Brain microvascular endothelial cell (primary cell): Measurements from ENCODE around the gene TMEM204.

Experiments used
- DNase-seq: peaks from one replicate; pipeline ENCODE4 v3.0.0-alpha.2; 2020
- H3K27ac ChIP-seq: fragments of 250-450 bp; sonication (Bioruptor Pico); 2 replicates; pipeline ENCODE4 v1.5.1; 2020; ENCODE audit warnings: mild to moderate bottlenecking, moderate library complexity
- H3K27me3 ChIP-seq: fragments of 250-450 bp; sonication (Bioruptor Pico); replicated peaks from 2 replicates; pipeline ENCODE4 v1.5.1; 2020; ENCODE audit warnings: mild to moderate bottlenecking
- H3K36me3 ChIP-seq: fragments of 250-450 bp; sonication (Bioruptor Pico); replicated peaks from 2 replicates; pipeline ENCODE4 v1.5.1; 2020; ENCODE audit warnings: mild to moderate bottlenecking
- H3K4me3 ChIP-seq: 2 replicates; pipeline ENCODE4 v1.5.1; 2011; ENCODE audit warnings: low read depth, mild to moderate bottlenecking, control low read depth, low read length, moderate library complexity
- CTCF ChIP-seq: IDR thresholded peaks from 2 replicates; pipeline ENCODE4 v1.5.1; 2011; ENCODE audit warnings: low read depth, mild to moderate bottlenecking, moderate library complexity, low read length, control low read depth, inconsistent platforms; ENCODE audit errors: missing control alignments
- in situ Hi-C: cut with HindIII; loops from 2 replicates; pipeline ENCODE4 v1.10.0; 2017; ENCODE audit warnings: low sequenced_read_pairs, low pct_ligation_motif_present

Gene TMEM204

DNA sequence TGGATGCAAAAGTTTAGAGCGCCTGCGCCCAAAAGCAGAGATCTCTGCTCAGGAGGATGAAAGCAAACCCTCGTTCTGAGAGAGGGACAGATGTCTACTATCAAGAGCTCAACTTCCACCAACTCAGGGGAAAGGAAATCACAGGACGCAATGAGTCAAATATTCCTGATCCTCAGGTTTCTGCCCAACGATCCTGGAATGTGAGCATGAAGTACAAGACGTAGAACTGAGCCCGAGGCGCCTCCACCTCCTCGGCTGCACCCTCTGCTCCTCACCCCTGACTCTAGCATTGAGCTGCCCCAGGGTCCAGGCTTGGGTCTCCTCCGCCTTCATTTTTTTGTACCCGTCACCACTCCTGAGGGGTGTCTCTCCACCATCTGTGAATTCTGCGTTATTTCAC, 63.0 kb downstream of the TMEM204 start:
- in situ Hi-C loops: no loop called here
- Histone ChIP-seq H3K27me3 (no peaks in the 10 kb centered on the region), H3K36me3 (no peaks in the 10 kb centered on the region), H3K27ac (no peak overlapping the region), H3K4me3 (no peak overlapping the region)
- DNase-seq: no peak
- no peak for TF ChIP-seq CTCF

DNA sequence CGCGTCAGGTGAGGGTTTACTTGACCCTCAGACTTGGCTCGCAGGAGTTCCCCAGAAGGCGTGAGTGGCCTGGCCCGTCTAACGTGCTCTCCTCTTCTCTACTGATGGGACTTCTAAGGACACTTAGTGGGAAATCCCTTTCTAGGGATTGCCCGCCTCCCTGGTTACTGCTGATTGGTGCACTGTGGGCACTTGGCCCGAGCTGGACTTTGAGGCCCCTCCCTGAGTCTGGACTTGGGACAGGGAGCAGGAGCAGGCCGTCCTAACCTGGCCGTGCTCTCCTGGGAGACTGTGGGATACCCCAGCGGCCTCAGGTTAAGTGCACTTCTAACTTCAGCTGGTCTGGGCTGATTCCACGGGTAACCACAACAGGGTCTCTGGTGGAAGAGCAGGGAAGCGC, 63.7 kb downstream of the TMEM204 start:
- Histone ChIP-seq H3K27me3 (no peaks in the 10 kb centered on the region), H3K36me3 (no peaks in the 10 kb centered on the region), H3K27ac (no peak overlapping the region), H3K4me3 (no peak overlapping the region)
- no peak for TF ChIP-seq CTCF
- DNase-seq: no peak
- in situ Hi-C loops: no loop called here

DNA sequence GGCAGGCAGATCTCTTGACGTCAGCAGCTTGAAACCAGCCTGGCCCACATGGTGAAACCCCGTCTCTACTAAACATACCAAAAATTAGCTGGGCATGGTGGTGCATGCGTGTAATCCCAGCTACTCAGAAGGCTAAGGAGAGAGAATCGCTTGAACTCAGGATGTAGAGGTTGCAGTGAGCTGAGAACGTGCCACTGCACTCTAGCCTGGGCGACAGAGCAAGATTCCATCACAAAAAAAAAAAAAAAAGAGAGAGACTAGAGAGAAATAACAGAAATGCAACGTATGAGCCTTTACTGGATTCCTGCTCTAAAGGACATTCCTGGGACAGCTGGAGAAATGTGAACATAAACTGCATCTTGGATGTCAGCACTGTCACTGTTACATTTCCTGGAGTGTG, 67.6 kb downstream of the TMEM204 start:
- in situ Hi-C loops: no loop called here

DNA sequence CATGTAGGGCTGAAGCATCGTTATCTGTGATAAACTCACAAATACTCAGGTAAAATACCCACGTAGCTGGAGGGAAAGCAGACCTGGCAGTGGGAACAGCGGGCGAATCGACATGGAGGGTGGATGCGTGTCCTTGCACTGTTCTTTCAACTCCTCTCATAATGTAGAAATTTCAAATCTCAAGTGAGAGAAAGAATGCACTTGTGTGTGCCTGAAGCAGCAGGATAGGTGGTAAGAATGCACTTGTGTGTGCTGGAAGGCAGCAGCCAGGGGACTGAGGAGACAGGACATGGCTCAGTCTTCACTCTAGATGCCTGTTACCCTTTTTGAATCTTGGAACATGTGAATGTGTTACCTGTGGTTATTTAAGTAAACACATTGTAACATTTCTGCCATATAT, 68.0 kb downstream of the TMEM204 start:
- H3K27me3 ChIP-seq: no peaks in the 10 kb centered on the region
- H3K36me3 ChIP-seq: no peaks in the 10 kb centered on the region
- no peak for TF ChIP-seq CTCF
- no peak for DNase-seq
- no peak overlapping the region for H3K4me3 ChIP-seq
- no peak overlapping the region for H3K27ac ChIP-seq
- in situ Hi-C loops: no loop called here

More for the DNA sequence above, 67.6 kb downstream of the TMEM204 start:
- TF ChIP-seq CTCF: no peak
- H3K27me3 ChIP-seq: no peaks in the 10 kb centered on the region
- H3K36me3 ChIP-seq: no peaks in the 10 kb centered on the region
- no peak overlapping the region for H3K27ac ChIP-seq
- no peak for DNase-seq
- no peak overlapping the region for H3K4me3 ChIP-seq

GRCh38 chr16:1602285-1602684, 68.8 kb downstream of the TMEM204 start:
- in situ Hi-C loops: no loop called here
- DNase-seq: no peak
- H3K27ac ChIP-seq: no peak overlapping the region
- no peak overlapping the region for H3K4me3 ChIP-seq
- no peaks in the 10 kb centered on the region for H3K27me3 ChIP-seq
- peaks cover 3% of the 10 kb centered on the region for H3K36me3 ChIP-seq
- no peak for TF ChIP-seq CTCF
